ENCODE measurements around the gene TCF4. TPM values are rescaled to one million over a fixed set of nuclear protein-coding genes. Genes with fewer than 3 reads are reported as not detected.

Gene TCF4
- total RNA-seq, 1 experiment from 2014 or later, result 104 TPM

DNA sequence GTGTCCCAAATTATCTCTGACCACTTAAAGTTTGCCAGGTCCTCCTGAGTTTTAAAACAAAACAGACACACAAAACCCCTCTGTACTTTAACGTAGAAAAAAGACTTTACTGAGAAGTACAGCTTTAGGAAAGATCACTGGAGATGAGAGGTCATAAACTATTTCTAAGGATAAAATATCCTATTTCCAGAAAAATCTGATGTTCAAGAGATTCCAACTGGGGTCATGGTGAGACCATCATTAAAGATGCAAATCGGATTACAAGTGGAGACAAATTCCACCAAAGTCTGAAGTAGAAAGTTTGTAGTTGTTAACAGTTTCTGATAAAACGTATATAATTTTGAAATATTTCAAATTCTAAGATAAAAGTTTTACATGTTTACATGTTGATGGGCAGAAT lies 241.6 kb downstream of the TCF4 start (continued):
- TF ChIP-seq GABPB1 (CRISPR knock-in tag; IDR thresholded peaks at IDR 0.05) (no peak), ZBTB43 (CRISPR knock-in tag; IDR thresholded peaks at IDR 0.05) (no peak), FOXP1 (CRISPR knock-in tag; IDR thresholded peaks at IDR 0.05; ENCODE audit: borderline replicate concordance) (no peak)
- TF ChIP-seq, protein P1, sequence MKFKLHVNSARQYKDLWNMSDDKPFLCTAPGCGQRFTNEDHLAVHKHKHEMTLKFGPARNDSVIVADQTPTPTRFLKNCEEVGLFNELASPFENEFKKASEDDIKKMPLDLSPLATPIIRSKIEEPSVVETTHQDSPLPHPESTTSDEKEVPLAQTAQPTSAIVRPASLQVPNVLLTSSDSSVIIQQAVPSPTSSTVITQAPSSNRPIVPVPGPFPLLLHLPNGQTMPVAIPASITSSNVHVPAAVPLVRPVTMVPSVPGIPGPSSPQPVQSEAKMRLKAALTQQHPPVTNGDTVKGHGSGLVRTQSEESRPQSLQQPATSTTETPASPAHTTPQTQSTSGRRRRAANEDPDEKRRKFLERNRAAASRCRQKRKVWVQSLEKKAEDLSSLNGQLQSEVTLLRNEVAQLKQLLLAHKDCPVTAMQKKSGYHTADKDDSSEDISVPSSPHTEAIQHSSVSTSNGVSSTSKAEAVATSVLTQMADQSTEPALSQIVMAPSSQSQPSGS (CRISPR knock-in tag; IDR thresholded peaks at IDR 0.05; ENCODE audit: borderline replicate concordance, low read depth), result no peak

DNA sequence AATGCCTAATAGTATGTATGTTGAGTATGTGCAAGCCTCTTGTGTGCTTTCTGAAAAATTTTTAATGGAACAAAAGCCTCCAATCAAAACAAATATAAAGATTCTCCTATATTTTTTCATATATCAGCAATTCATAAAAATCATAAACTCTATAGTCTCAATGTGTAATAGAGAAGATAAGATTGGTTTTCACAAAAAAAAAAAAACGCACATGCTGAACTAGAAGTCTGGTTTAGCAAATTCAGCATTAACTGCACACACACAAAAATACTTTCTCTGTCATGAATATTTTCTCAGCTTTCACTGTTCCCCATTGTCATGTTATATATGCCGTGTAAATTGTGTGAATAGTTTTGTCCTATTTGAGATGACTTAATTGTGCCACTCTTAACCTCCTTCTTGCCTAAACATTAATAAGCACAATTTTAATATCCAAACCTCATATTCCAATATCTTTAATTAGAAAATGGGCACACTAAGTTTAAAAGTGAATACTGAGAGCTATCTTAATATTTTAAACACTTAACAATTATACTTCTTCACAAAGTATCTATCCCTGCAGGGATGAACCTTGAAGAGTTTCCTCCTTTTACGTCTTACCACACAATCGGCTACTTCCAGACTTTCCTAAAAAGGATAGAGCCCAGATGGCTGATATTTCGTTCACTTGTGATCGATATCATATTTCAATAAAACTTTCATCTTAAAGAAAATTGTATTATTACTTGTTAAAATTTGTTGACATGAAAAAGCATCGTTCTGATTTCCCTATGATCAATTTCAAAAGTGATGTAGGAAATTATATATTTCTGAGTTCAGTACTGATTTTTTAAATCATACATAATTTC lies 242.7 kb downstream of the TCF4 start:
- no peak overlapping the region for H3K4me3 Mint-ChIP-seq
- peaks cover 66% of the 10 kb centered on the region for H3K4me1 Mint-ChIP-seq
- TF ChIP-seq NFATC4 (CRISPR knock-in tag; IDR thresholded peaks at IDR 0.05), result no peak
- no peak for TF ChIP-seq NR1H2 (CRISPR knock-in tag; IDR thresholded peaks at IDR 0.05)
- TF ChIP-seq ZNF263 (CRISPR knock-in tag; IDR thresholded peaks at IDR 0.05; ENCODE audit: low read depth), result no peak
- TF ChIP-seq ELF4 (CRISPR knock-in tag; IDR thresholded peaks at IDR 0.05; ENCODE audit: low read depth), result no peak
- no peak for TF ChIP-seq GRHL2 (CRISPR knock-in tag; IDR thresholded peaks at IDR 0.05; ENCODE audit: insufficient replicate concordance, severe bottlenecking)
- TF ChIP-seq SMAD3 (CRISPR knock-in tag; IDR thresholded peaks at IDR 0.05; ENCODE audit: borderline replicate concordance), result no peak
- TF ChIP-seq, protein P2, sequence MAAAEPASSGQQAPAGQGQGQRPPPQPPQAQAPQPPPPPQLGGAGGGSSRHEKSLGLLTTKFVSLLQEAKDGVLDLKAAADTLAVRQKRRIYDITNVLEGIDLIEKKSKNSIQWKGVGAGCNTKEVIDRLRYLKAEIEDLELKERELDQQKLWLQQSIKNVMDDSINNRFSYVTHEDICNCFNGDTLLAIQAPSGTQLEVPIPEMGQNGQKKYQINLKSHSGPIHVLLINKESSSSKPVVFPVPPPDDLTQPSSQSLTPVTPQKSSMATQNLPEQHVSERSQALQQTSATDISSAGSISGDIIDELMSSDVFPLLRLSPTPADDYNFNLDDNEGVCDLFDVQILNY (CRISPR knock-in tag; IDR thresholded peaks at IDR 0.05), result no peak
- no peak for TF ChIP-seq GABPB1 (CRISPR knock-in tag; IDR thresholded peaks at IDR 0.05)
- no peak for TF ChIP-seq IRF1 (CRISPR knock-in tag; IDR thresholded peaks at IDR 0.05)
- no peak for TF ChIP-seq ZNF219 (CRISPR knock-in tag; IDR thresholded peaks at IDR 0.05; ENCODE audit: borderline replicate concordance)
- no peak for TF ChIP-seq STAT6 (CRISPR knock-in tag; conservative IDR thresholded peaks at IDR 0.05; ENCODE audit: low read depth)
- H3K9me3 Mint-ChIP-seq, result no peaks in the 10 kb centered on the region
- DNase-seq (ENCODE audit: low spot score) (no peak), ATAC-seq (no peak)
- no peaks in the 10 kb centered on the region for H3K36me3 Mint-ChIP-seq
- CTCF ChIA-PET, result interaction anchor here (1.0 kb wide), 1 partner anchor 515 kb away, joined by 3 read pairs; no protein-coding TSS in a partner anchor
- H3K27me3 Mint-ChIP-seq (ENCODE audit: low read depth), result no peaks in the 10 kb centered on the region
- no peak overlapping the region for H3K27ac Mint-ChIP-seq
- POLR2A ChIA-PET, result no interaction called here

All from WTC11 (cell line).